Astrocyte (in vitro differentiated cells and primary cell): ENCODE results near the gene TEF. TPM values are rescaled to one million over a fixed set of nuclear protein-coding genes. Genes with fewer than 3 reads are reported as not detected.

Experiments used
- DNase-seq: peaks from one replicate; pipeline ENCODE4 v3.0.0-alpha.2; 2010; ENCODE audit warnings: low read depth
- FAIRE-seq: peaks from 2 replicates; lab custom pipeline; 2011; peaks lifted over from hg19 to GRCh38; lab: Jason Lieb, UNC
- H2AFZ ChIP-seq: 2 replicates; pipeline ENCODE4 v1.6.0; 2012; ENCODE audit warnings: low read depth, low read length, inconsistent platforms
- H3K27ac ChIP-seq: 2 replicates; pipeline ENCODE4 v1.5.1; 2011; ENCODE audit warnings: low read depth, low read length, inconsistent platforms
- H3K27me3 ChIP-seq: 2 replicates; pipeline ENCODE4 v1.6.0; 2011; ENCODE audit warnings: low read length, inconsistent platforms; ENCODE audit not compliant: insufficient read depth
- H3K36me3 ChIP-seq: 2 replicates; pipeline ENCODE4 v1.5.1; 2011; ENCODE audit warnings: low read length, inconsistent platforms; ENCODE audit not compliant: insufficient read depth
- H3K4me1 ChIP-seq: 2 replicates; pipeline ENCODE4 v1.5.1; 2011; ENCODE audit warnings: low read length, inconsistent platforms; ENCODE audit not compliant: insufficient read depth
- H3K4me2 ChIP-seq: 2 replicates; pipeline ENCODE4 v1.6.0; 2012; ENCODE audit warnings: low read length, inconsistent platforms
- H3K4me3 ChIP-seq: 2 replicates; pipeline ENCODE4 v1.5.1; 2011; ENCODE audit warnings: low read depth, mild to moderate bottlenecking, low read length, inconsistent platforms; ENCODE audit not compliant: insufficient read depth
- H3K79me2 ChIP-seq: 2 replicates; pipeline ENCODE4 v1.6.0; 2012; ENCODE audit warnings: mild to moderate bottlenecking, low read length, inconsistent platforms; ENCODE audit not compliant: insufficient read depth
- H3K9ac ChIP-seq: 2 replicates; pipeline ENCODE4 v1.6.0; 2012; ENCODE audit warnings: mild to moderate bottlenecking, low read length, inconsistent platforms
- H3K9me3 ChIP-seq: 2 replicates; pipeline ENCODE4 v1.5.1; 2012; ENCODE audit warnings: low read depth, mild to moderate bottlenecking, low read length, inconsistent platforms; ENCODE audit not compliant: insufficient read depth
- H4K20me1 ChIP-seq: 2 replicates; pipeline ENCODE4 v1.6.0; 2012; ENCODE audit warnings: low read length, inconsistent platforms; ENCODE audit not compliant: insufficient read depth
- H3K27ac Mint-ChIP-seq: one replicate; pipeline ENCODE4 v1.8.0; 2021; ENCODE audit warnings: mild to moderate bottlenecking, mixed read lengths; ENCODE audit not compliant: unreplicated experiment
- H3K27me3 Mint-ChIP-seq: one replicate; pipeline ENCODE4 v1.8.0; 2021; ENCODE audit warnings: low read depth, mixed read lengths; ENCODE audit not compliant: unreplicated experiment
- H3K36me3 Mint-ChIP-seq: one replicate; pipeline ENCODE4 v1.8.0; 2021; ENCODE audit warnings: low read depth, mixed read lengths; ENCODE audit not compliant: unreplicated experiment
- H3K4me1 Mint-ChIP-seq: one replicate; pipeline ENCODE4 v1.8.0; 2021; ENCODE audit warnings: low read depth, mixed read lengths; ENCODE audit not compliant: unreplicated experiment
- H3K4me3 Mint-ChIP-seq: one replicate; pipeline ENCODE4 v1.8.0; 2021; ENCODE audit warnings: mild to moderate bottlenecking, moderate library complexity, mixed read lengths; ENCODE audit not compliant: unreplicated experiment
- H3K9me3 Mint-ChIP-seq: one replicate; pipeline ENCODE4 v1.8.0; 2021; ENCODE audit warnings: mild to moderate bottlenecking, mixed read lengths; ENCODE audit not compliant: unreplicated experiment
- EZH2 ChIP-seq: IDR thresholded peaks from 2 replicates; pipeline ENCODE4 v1.6.1; 2012; ENCODE audit warnings: mild to moderate bottlenecking, low read length, inconsistent platforms; ENCODE audit not compliant: insufficient read depth
- total RNA-seq: library from RNA; stranded (reverse); gene quantifications from 2 replicates; pipeline ENCODE4 v1.2.1, GENCODE V29; 2021
- TF ChIP-seq, protein P1 (sequence below): IDR thresholded peaks from 2 replicates; pipeline ENCODE4 v1.5.1; 2011; ENCODE audit warnings: low read depth, mild to moderate bottlenecking, inconsistent platforms, low read length, moderate library complexity; ENCODE audit not compliant: insufficient read depth

Gene TEF
- total RNA-seq, 1 donor from 2014 or later = 6.3 TPM

DNA sequence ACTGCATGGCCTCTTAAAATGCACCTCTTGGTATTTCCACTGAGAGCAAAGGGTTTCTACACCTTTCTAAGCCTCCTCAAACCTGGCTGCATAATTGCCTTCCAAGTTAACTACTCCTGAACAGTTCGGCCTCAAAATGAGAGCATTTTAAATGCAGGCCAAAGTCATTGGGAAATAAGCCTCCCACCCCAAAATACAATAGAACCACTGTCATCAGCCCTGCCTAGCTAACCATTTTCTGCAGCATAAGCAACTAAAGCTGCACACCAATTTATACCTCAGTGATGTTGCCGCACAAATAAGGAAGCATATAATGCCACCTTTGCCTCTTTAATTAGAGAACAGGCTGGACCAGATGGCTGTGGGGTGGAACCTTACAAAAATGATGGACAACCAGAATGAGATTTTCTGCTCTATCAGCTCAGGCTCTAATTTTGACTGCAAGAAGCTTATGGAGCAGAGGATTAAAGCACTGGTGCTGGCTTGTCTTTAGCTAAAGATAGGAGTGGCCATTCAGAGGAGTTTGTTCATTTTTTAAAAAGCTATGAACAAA lies 60.6 kb downstream of the TEF start:
- peaks cover 15% of the 10 kb centered on the region for H3K36me3 ChIP-seq
- Mint-ChIP-seq H3K4me3 (peak overlapping the region; percentile 98), H3K27ac (peak overlapping the region; percentile 2), H3K9me3 (no peaks in the 10 kb centered on the region), H3K4me1 (peaks cover 20% of the 10 kb centered on the region), H3K27me3 (no peaks in the 10 kb centered on the region), H3K36me3 (peaks cover 9% of the 10 kb centered on the region)
- H3K27ac ChIP-seq = no peak overlapping the region
- peaks cover 92% of the 10 kb centered on the region for H3K79me2 ChIP-seq
- TF ChIP-seq, protein P1, sequence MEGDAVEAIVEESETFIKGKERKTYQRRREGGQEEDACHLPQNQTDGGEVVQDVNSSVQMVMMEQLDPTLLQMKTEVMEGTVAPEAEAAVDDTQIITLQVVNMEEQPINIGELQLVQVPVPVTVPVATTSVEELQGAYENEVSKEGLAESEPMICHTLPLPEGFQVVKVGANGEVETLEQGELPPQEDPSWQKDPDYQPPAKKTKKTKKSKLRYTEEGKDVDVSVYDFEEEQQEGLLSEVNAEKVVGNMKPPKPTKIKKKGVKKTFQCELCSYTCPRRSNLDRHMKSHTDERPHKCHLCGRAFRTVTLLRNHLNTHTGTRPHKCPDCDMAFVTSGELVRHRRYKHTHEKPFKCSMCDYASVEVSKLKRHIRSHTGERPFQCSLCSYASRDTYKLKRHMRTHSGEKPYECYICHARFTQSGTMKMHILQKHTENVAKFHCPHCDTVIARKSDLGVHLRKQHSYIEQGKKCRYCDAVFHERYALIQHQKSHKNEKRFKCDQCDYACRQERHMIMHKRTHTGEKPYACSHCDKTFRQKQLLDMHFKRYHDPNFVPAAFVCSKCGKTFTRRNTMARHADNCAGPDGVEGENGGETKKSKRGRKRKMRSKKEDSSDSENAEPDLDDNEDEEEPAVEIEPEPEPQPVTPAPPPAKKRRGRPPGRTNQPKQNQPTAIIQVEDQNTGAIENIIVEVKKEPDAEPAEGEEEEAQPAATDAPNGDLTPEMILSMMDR = no peak
- TF ChIP-seq EZH2 = no peak
- H3K4me3 ChIP-seq = no peak overlapping the region
- H3K9ac ChIP-seq = no peak overlapping the region
- H3K27me3 ChIP-seq = no peaks in the 10 kb centered on the region
- no peak overlapping the region for H2AFZ ChIP-seq
- peak overlapping the region; percentile 34 for H3K4me2 ChIP-seq
- no peak for DNase-seq
- H4K20me1 ChIP-seq = peaks cover 82% of the 10 kb centered on the region
- H3K9me3 ChIP-seq = no peaks in the 10 kb centered on the region
- peaks cover 5% of the 10 kb centered on the region for H3K4me1 ChIP-seq
- FAIRE-seq = no peak

DNA sequence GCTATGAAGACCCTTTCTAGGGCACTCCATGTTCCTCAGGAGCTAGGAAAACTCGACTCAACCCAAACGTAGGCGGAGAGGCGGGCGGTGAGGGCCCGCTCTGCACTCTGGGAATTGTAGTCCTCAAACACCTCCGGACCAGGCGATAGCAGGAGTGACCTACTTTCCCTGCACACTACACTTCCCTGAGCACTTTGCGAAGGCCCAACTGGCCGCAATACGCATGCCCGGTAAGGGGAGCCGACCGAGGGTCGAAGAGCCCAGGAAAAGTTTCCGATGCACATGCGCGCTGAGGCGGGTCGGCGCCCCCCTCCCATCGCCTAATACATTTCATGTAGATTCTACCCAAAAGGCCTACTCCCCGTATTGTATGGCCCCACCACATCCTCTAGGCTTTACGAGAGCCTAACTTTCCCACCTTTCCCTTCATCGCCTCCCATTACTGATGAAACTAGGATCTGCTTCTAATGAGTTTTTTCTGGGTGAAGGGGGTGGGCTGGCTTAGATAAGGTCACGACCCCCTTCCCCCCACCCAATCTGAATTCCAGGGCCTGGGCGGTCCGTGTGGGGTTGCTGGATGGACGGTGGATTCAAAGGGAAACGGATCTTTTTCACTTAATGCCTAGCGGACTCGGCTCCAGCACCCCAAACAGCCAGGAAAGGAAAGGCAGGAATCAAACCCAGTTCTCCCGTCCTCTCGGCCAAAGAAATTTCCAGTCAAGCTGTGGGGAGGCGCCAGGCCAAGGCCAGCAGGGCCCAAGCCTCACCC lies 62.8 kb downstream of the TEF start:
- peaks cover 62% of the 10 kb centered on the region for H4K20me1 ChIP-seq
- peak overlapping the region; percentile 96 for H3K9ac ChIP-seq
- no peaks in the 10 kb centered on the region for H3K27me3 ChIP-seq
- H3K4me2 ChIP-seq = peak overlapping the region; percentile 98
- Mint-ChIP-seq H3K27ac (peak overlapping the region; percentile 92), H3K27me3 (no peaks in the 10 kb centered on the region), H3K36me3 (peaks cover 9% of the 10 kb centered on the region), H3K4me1 (peaks cover 19% of the 10 kb centered on the region), H3K4me3 (peak overlapping the region; percentile 98), H3K9me3 (no peaks in the 10 kb centered on the region)
- peaks cover 10% of the 10 kb centered on the region for H3K36me3 ChIP-seq
- peak overlapping the region; percentile 96 for H3K4me3 ChIP-seq
- H3K79me2 ChIP-seq = peaks cover 76% of the 10 kb centered on the region
- peak; percentile 88 for FAIRE-seq
- TF ChIP-seq, protein P1 = no peak
- no peak for TF ChIP-seq EZH2
- H3K27ac ChIP-seq = peak overlapping the region; percentile 97
- H3K9me3 ChIP-seq = no peaks in the 10 kb centered on the region
- H2AFZ ChIP-seq = peak overlapping the region; percentile 75
- peaks cover 11% of the 10 kb centered on the region for H3K4me1 ChIP-seq
- DNase-seq = peak; percentile 95
